Fibroblast of skin of right quadriceps (primary cell): ENCODE results near the gene ATG16L2.

Source experiments
- DNase-seq: peaks from one replicate; pipeline ENCODE4 v3.0.0-alpha.2; 2013

The ATG16L2 gene

GRCh38 chr11:72814286-72815109, at the start of gene ATG16L2:
ATG16L2 (plus strand) TSS chr11:72814411; CDS start chr11:72814446, 35 bp downstream.
- DNase-seq = peak; percentile 83

DNA sequence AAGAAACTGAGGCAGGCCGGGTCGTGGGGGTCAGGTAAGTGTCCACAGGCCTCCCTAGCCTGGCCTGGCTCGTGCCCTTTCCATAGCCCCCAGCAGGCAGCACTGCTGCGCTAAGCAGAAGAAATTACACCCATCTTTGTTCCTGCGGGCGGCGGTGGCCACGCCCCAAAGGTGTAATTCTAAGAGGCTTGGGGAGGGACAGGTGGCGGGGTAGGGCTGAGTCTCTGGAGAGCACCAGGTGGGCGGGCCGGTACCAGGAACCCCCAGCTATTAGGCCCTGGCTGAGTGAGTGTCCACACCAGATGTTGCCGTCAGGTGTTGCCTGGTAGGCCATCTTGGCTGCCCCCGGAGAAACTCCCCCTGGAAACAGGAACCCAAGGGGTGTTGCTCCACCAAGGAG, 49.7 kb upstream of the ATG16L2 start:
- no peak for DNase-seq

GRCh38 chr11:72766152-72766902, 47.9 kb upstream of the ATG16L2 start:
- DNase-seq = no peak

- no peak for DNase-seq
Measured at GRCh38 chr11:72767203-72768062, 46.8 kb upstream of the ATG16L2 start.

- no peak for DNase-seq
Measured at GRCh38 chr11:72768581-72768980, 45.6 kb upstream of the ATG16L2 start.

DNA sequence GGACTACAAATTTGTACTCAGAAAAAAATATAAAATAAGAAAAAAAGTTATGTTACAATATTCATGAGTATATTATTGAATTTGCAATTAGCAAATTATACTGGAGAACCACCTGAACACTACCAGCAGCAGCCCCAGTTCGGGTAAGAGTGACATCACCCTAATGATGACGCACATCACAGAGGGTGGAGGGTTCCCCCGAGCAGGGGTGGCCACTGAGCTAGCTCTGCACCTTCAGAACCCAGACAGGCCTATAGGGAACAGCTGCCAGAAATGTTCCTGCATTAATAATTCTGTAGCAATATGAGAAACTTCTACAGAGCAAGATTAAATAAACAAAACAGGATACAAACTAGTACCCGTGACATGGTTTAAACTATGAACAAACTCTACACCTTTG, 44.5 kb upstream of the ATG16L2 start:
- no peak for DNase-seq

DNA sequence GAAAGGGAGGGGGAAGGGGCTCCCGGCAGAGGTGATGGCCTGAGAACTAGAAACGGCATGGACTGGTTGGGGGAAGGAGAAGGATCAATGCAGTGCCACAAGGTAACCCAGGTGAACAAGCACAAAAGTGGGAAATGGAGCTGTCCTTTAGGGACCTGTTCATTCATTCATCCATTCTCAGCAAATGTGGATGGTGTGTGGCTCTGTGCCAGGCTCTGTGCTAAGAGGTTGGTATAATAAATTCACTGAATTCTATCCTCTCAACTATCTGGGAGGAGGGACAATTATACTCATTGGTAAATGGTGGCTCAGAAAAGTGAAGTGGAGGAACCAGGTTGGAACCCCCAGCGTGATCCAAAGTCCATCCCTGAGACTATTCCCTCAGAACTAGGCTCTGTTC, 43.4 kb upstream of the ATG16L2 start:
- DNase-seq = no peak

DNA sequence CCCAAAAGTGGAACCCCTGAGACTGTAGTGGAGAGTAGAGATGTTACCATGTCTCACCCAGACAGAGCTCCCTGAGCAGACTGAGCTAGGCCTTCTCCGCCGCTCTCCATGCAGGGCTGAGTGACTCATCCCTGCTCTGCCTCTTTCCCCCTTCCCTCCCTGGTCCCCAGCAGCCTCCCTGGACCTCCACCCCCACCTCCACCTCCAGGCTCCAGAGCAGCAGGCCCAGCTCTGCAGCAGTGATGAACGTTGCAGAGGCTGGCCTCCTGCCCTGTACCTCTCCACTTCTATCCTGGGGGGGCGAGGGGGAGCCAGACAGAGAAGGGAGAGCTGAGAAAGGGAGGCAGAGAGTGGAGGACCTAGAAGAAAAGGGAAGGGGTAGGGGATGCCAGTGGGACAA, 42.7 kb upstream of the ATG16L2 start:
- DNase-seq = peak; percentile 78

DNA sequence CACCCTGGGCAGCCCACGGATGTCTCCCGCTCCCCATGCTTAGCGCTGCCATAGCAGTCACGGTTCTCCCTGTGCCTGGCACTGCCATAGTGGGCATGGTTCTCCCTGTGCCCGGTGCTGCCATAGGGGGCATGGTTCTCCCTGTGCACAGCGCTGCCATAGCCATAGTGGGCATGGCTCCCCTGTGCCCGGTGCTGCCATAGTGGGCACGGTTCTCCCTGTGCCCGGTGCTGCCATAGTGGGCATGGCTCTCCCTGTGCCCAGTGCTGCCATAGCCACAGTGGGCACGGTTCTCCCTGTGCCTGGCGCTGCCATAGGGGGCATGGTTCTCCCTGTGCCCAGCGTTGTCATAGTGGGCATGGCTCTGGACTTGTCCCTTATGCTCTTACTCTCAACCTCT, 42.2 kb upstream of the ATG16L2 start:
- no peak for DNase-seq

DNA sequence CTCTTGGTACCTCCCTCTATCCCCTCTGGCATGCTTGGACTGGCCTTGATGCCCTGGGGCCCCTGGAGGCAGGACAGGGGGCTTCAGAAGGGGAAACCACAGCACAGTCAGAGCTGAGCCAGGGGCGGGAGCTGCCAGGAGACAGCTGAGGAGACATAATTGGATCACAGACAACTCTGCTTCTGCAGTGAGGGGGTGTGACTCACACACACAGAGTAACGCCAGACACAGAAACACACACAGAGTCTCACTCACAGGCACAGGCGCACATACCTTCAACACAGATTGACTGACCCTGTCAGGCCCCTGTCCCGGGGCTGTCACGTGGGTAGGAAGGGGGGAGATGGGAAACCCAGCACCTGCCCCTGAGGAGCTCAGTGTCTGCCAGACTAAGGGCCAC, 40.9 kb upstream of the ATG16L2 start:
- peak; percentile 87 for DNase-seq

- no peak for DNase-seq
Measured at GRCh38 chr11:72773696-72774095, 40.5 kb upstream of the ATG16L2 start.

DNA sequence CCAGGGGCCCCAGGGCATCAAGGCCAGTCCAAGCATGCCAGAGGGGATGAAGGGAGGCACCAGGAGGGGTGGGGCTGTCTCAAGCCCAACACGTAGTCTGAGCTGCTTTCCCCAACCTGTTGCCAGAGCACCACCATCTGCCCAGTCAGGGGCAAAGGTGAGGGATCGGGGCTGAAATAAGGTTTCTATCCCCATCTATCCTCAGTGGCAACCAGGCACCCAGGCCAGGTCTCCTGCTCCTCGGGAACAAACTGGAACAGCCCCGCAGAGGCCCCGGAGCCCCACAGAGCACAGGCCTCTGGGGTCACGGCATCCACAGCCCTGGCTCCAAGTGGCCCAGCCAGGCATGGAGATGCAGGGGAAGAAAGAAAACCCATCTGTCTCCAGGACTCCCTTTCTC, 39.7 kb upstream of the ATG16L2 start:
- no peak for DNase-seq

DNA sequence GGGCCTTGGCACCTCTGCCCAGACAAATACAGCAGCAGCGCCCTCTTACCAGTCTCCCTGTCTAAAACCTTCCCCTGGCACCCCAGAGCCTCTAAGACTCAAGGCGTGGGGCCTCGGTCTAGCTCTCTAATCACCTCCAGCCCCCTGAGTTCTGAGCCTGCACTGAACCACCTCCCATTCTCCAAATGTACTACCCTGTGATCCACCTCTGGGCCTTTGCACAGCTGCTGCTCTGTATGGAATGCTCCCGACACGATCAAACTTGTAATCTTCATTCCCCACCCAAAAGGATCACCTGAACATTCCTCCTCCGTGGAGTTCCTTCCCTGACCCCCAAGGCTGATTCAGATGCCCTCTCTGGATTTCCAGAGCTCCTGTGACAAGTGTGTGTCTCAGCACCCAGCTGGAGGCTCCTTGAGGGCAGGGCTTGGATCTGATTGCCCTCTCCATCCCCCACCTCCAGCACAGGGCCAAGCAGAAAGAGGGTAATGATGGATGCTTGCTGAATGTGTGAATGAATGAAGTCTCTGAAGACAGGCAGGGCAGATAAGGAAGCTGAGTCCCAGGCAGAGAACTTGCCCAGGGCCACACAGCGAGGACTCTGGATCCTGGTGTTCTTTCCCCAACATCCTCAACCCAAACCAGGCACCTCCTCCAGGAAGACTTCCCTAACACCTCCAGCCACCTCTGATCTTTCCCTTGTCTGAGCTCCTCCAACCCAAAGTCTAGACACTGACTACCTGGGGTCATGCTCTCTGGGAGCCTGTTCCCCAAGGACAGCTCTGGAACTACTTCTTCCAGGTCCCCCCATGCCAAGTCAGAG, 38.7 kb upstream of the ATG16L2 start:
- no peak for DNase-seq

DNA sequence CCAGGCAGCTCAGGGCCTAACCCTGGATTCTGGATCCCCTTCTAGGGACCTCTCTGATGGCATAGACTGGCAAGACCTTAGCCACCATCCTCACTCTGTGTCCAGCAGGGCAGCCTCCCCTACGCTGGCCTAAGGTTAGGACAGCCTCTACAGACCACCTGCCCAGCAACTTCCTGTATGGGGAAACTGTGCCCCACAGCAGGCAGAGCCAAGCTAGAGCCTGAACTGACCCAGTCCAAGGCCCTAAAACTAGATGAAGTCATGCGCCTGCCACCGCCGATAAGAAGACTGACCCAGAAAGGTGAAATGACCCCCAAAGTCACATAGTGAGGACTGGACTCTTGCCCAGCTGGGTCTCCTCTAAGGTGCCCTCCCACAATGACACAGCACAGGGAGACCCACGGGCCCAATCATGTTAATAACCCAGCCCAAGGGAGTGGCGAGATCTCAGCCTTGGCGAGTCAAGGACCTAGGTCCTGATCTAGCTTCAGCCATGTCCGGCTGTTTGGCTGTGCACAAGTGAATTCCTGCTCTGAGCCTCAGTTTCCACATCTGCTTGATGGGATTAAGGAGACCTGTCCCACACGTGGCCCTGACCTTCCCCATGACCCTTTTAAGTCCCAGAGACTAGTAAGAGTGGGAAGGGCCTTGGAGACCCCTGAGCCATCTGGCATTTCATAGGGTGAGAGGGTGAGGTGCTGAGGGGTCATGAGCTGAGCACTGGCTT, 37.9 kb upstream of the ATG16L2 start:
- no peak for DNase-seq

- no peak for DNase-seq
Measured at GRCh38 chr11:72776844-72777754, 37.1 kb upstream of the ATG16L2 start.

DNA sequence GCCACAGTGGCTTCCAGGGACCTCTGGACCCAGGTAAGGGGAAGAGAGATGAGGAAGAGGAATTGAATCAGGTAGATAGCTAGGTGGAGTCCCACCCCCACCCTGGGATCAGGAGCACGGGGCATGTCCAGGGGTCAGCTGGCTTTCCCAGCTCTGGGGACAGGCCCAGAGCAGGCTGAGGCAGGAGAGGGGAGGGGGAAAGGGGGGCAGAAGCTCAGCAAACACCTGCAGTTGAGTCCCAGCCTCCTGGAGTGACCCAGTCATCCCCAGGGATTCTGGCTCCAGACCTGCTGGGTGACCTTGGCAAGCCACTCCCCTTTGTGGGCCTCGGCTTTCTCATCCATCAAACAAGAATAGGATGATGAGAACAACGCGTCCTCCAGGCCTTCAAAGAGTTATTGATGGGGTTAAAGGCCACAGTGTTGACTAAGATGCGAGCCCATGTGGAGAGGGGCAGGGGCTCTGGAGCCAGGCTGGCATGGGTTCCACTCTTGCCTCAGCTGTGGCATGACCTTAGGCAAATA, 36.4 kb upstream of the ATG16L2 start:
- no peak for DNase-seq

DNA sequence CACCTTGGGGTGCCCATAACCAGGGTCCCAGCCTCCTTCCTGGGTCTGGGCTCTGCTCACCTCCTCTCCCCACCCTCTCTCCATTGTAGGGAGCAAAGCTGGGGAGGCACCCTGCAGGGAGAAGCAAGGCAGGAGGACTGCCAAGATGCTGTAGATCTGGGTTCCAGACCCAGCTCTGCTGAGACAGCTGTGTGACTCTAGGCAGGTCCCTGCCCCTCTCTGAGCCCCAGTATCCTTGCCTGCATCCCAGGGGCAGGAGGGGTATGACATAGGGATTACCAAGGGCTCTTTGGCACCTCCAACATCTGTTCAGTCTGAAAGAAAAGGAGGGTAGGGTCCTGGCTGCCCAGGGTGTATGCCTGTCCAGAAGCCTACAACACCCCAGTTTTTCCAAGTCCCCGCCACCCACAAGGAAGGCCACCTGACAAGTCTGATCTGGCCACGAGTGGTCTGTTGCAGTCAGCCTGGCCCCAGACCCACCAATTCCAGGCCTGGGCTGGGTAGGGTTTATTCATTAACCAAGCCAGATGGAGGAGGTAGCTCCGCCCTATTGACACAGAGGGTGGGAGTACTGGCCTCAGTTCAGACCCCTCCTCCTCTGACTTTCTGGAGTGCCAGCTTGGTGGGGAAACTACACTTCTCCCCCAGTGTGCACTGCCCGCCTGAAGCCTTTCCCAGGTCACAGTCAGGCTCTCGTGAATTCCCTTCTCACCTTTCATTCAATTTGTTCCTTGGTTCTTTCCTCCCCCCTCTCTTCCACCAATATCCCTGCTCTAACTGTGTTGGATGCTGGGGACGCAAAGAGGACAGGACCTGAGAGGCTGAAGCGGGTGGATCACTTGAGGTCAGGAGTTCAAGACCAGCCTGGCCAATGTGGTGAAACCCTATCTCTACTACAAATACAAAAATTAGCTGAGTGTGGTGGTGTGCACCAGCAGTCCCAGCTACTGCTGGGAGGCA, 35.4 kb upstream of the ATG16L2 start:
- no peak for DNase-seq

GRCh38 chr11:72779495-72780128, 34.6 kb upstream of the ATG16L2 start:
- DNase-seq = no peak
